ENCODE data around the gene APLP2.
A peak's percentile ranks its signal among the peaks of the same experiment; 100 is the strongest.
"Not testable (repeated sequence)": the region's sequence is repeated elsewhere in the genome, so short reads cannot be mapped to it uniquely, and the experiment has no call there.

The APLP2 gene

GRCh38 chr11:130069659-130070108 lies at the start of gene APLP2:
APLP2 (plus strand) TSS chr11:130069894; CDS start chr11:130069978, 84 bp downstream.
- peak; percentile 49 for DNase-seq (ENCODE audit: low read depth)

DNA sequence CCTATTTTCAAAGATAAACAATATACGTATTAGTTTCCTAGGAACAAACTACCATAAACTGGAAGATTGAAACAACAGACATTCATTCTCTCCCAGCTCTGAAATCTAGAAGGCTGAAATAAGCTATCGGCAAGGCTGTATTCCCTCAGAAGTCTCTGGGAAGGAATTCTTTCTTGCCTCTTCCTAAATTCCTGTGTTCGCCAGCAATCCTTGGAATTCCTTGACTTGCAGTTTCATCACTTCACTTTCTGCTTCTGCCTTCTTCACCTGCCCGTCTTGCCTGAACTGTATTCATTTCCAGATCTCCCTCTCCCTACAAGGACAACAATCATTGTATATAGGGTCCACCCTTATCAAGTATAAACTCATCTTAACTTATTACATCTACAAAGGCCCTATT lies 49.4 kb upstream of the APLP2 start:
- DNase-seq (ENCODE audit: low read depth): no peak

DNA sequence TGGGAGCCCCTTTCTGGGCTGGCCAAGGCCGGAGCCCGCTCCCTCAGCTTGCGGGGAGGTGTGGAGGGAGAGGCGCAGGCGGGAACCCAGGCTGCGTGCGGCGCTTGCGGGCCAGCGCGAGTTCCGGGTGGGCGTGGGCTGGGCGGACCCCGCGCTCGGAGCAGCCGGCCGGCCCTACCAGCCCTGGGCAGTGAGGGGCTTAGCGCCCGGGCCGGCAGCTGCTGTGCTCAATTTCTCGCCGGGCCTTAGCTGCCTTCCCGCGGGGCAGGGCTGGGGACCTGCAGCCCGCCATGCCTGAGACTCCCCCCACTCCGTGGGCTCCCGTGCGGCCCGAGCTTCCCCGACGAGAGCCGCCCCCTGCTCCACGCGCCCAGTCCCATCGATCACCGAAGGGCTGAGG lies 48.1 kb upstream of the APLP2 start:
- DNase-seq (ENCODE audit: low read depth): not testable (repeated sequence)

- no peak for DNase-seq (ENCODE audit: low read depth)
Observed at GRCh38 chr11:130022799-130023198, 46.9 kb upstream of the APLP2 start.

- no peak for DNase-seq (ENCODE audit: low read depth)
Observed at GRCh38 chr11:130023204-130023603, 46.5 kb upstream of the APLP2 start.

GRCh38 chr11:130024361-130024760 lies 45.3 kb upstream of the APLP2 start:
- no peak for DNase-seq (ENCODE audit: low read depth)

DNA sequence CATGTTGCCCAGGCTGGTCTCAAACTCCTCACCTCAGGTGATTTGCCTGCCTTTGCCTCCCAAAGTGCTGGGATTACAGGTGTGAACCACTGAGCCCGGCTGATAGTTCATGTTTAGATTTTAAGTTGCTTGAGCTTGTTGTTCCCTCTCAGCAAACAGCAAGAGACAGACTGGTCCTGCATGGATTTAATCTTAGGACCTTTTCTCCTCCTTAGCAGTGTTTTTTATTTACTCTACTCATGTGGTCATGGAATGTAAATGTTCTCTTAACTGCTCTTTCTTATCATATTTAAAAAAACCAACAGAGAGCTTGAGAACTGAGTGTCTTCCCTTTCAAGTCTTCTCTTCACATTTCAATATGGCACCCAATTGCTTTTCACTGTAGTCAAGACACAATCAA lies 44.3 kb upstream of the APLP2 start:
- DNase-seq (ENCODE audit: low read depth): no peak

- DNase-seq (ENCODE audit: low read depth): no peak
Observed at GRCh38 chr11:130029137-130029536, 40.6 kb upstream of the APLP2 start.

DNA sequence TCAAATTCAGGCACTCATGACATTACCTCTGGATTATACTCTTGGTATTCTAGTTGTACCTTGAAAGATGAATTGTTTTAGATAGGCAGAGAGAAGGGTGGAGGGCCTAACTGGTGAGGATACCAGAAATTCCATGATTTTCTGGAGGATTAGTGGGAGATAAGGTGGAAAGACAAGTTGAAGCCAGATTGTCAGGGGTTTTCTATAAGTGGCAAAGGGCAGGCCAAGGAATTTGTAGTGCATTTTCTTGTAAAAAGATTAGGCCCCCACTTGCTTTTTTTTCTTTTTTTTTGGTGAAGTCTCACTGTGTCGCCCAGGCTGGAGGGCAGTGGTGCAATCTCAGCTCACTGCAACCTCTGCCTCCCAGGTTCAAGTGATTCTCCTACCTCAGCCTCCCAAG lies 38.6 kb upstream of the APLP2 start:
- DNase-seq (ENCODE audit: low read depth): no peak

GRCh38 chr11:130031945-130032344 lies 37.7 kb upstream of the APLP2 start:
- DNase-seq (ENCODE audit: low read depth): no peak

GRCh38 chr11:130032931-130033330 lies 36.8 kb upstream of the APLP2 start:
- no peak for DNase-seq (ENCODE audit: low read depth)

DNA sequence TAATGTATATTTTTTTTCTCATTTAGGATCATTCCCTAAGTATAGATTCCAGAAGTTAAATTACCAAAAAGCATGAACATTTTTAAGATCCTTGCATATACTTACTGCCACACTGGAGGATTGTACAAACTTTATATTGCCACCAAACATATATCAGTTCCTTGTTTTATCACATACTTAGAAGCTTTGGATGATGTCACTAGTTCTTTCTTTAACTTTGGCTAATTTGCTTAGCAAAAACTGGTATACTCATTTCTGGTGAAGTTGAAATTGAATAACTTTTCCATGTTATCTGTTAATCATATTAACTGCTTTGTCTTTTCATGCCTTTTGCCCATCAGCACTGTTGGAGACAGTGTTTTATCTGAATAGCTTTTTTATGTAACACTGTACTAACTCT lies 35.5 kb upstream of the APLP2 start:
- no peak for DNase-seq (ENCODE audit: low read depth)

DNA sequence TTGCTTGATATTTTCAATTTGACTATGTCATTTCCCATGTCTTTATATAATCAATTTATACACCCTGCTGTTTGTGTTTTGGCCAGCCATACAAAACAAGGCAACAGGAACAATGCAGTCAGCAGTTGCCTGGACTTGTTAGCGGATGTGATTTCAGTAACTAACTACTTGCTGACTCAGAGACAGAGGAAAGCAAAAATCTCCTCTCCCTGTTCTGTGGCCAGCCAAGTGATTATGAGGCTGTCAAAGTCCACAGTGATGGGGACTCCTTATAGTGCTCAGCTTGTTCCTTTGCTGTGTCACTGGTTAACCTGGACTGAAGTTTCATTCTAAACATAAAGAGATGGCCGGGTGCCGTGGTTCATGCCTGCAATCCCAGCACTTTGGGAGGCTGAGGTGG lies 32.6 kb upstream of the APLP2 start:
- no peak for DNase-seq (ENCODE audit: low read depth)

DNA sequence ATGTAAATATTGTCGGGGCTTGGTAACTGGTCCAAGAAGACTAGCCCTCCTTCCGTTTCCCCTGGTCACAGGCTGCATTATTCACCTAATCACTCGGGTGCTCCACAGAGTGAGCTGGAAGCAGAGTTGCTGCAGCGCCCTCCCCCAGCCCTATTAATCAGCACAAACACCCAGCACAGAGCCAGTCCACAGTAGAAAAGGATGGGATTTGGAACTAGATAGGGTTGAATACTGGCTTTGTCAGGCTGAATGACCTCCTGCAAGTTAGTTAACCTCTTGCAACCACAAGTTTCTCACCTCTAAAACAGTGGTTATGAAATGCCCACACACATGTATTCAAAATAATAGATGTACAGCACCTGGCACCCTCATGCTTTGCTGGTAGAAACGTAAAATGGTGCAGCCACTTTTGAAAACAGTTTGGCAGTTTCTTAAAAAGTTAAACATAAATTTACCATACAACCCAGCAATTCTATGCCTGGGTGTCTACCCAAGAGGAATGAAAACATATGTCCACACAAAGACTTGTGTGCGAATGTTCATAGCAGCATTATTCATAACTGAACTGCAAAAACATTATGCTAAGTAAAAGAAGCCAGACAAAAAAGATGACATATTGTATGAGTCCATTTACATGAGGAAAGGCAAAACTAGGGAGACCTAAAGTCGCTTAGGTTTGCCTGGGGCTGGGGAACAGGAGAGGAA lies 31.7 kb upstream of the APLP2 start:
- DNase-seq (ENCODE audit: low read depth): no peak

DNA sequence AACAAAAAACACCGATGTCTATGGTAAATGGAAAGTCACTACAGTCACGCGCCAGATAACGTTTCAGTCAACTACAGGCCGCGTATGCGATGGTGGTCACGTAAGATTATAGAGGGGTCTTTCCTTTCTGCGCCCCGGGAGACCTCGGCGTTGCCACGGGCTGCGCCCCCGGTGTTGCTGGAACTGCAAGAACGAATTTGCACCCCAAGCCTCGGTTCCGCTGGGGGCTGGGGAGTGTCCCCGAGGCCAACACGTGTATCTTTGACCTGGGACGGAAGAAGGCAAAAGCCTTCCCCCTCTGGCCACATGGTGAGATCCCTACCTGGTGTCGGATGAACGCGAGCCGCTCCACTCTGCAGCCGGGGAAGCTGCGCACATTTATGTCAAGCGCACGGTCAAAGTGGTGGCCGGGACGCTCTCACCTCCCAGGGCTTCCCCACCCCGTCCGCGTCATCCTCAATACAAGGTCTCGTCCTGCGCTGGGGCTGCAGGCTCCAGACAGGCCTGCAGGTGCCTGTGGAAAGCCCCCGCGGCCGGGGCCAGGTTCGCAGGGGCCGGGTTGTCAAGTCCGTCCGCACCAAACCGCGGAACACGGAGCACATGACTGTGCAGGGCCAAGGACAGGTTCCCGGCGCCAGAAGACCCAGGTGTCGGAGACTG lies 29.3 kb upstream of the APLP2 start:
- DNase-seq (ENCODE audit: low read depth): no peak

DNA sequence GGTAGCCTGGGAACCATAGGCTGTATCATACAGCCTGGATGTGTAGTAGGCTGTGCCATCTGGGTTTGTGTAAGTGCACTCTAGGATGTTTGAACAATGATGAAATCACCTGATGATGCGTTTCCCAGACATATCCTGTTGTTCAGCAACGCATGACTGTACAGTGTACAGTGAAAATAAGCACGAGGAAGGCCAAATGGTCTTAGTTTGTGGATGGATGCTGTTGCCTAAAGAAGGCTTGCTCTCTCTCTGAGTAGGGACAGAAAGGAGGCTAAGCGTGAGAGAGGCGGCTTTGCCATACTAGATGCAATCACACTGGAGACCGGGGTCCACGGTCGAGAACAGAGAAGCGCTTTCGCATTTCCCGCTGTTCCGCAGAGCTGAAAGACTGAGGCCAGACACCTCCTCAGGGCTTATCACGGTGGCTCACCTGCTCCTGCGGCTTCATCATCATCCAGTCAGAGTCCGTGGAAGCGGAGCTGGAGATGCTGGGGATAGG lies 27.6 kb upstream of the APLP2 start:
- DNase-seq (ENCODE audit: low read depth): no peak

DNA sequence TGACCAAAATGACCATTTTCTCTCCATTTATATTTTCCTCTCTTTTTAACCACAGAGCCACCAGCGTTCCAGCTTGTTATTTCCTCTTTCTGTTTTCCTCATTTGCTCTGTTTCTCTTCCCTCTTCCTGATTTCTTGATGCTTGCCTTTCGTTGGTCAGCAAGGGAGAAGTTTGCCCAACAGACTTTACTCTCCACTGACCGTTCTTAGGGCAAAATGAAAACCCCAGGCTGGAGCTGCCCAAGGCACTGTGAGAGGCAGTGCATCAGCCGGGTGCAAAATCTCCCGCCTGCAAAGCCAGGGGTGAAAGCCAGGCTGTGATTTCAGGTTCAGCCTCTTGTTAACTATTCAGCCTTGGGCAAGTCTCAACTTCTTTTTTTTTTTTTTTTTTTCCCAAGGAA lies 26.1 kb upstream of the APLP2 start:
- DNase-seq (ENCODE audit: low read depth): no peak

- no peak for DNase-seq (ENCODE audit: low read depth)
Observed at GRCh38 chr11:130047141-130047540, 22.6 kb upstream of the APLP2 start.

GRCh38 chr11:130049328-130049771 lies 20.3 kb upstream of the APLP2 start:
- no peak for DNase-seq (ENCODE audit: low read depth)

GRCh38 chr11:130050257-130050656 lies 19.4 kb upstream of the APLP2 start:
- DNase-seq (ENCODE audit: low read depth): no peak

DNA sequence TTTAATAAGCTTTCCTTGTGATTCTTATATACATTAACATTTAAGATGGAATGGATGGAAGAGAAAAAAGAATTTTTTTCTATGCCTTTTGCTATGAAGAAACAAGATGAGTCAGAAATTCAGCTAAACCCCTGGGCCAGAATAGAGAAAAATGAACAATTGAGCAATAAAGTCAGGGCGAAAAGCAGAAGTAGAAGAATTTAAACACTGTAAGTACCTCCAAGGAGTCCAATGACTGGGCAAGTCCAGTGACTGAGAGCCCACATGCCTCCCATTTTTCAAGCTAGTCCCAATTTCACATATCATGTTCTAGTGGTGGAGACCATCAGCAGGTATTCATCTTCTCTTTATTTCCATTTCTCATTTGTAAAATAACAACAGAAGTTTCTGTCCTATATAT lies 18.6 kb upstream of the APLP2 start:
- DNase-seq (ENCODE audit: low read depth): no peak

GRCh38 chr11:130052567-130052966 lies 17.1 kb upstream of the APLP2 start:
- no peak for DNase-seq (ENCODE audit: low read depth)

- DNase-seq (ENCODE audit: low read depth): no peak
Observed at GRCh38 chr11:130054966-130055365, 14.7 kb upstream of the APLP2 start.

GRCh38 chr11:130055617-130056016 lies 14.1 kb upstream of the APLP2 start:
- no peak for DNase-seq (ENCODE audit: low read depth)
